ENCODE results near the gene HOXA1.

Gene HOXA1

GRCh38 chr7:27104341-27105058 is 8.7 kb upstream of the HOXA1 start:
- no peak for DNase-seq

GRCh38 chr7:27103489-27104226 is 7.9 kb upstream of the HOXA1 start:
- no peak for DNase-seq

GRCh38 chr7:27102581-27103442 is 7.0 kb upstream of the HOXA1 start, which contains the start of gene HOXA2:
TSS of gene HOXA2 (minus strand) at chr7:27102683. CDS start at chr7:27102500, 183 bp downstream.
- DNase-seq, result no peak

- no peak for DNase-seq
These were observed 6.3 kb upstream of the HOXA1 start for GRCh38 chr7:27101957-27102580.

GRCh38 chr7:27101171-27101956 is 5.6 kb upstream of the HOXA1 start:
- DNase-seq, result no peak

- DNase-seq, result no peak
These were observed 4.9 kb upstream of the HOXA1 start for GRCh38 chr7:27100694-27101170.

- DNase-seq, result no peak
These were observed 3.9 kb upstream of the HOXA1 start for GRCh38 chr7:27099453-27100370.

- DNase-seq, result no peak
These were observed 3.0 kb upstream of the HOXA1 start for GRCh38 chr7:27098578-27099451.

- no peak for DNase-seq
These were observed 2.1 kb upstream of the HOXA1 start for GRCh38 chr7:27097686-27098577.

GRCh38 chr7:27096768-27097514 is 1.1 kb upstream of the HOXA1 start:
- DNase-seq, result no peak

- no peak for DNase-seq
These were observed 527 bp downstream of the HOXA1 start for GRCh38 chr7:27095050-27095896.

GRCh38 chr7:27094304-27095049 is 1.3 kb downstream of the HOXA1 start:
- no peak for DNase-seq

- no peak for DNase-seq
These were observed 2.5 kb downstream of the HOXA1 start for GRCh38 chr7:27093184-27093895.

GRCh38 chr7:27092819-27093110 is 3.0 kb downstream of the HOXA1 start:
- DNase-seq, result no peak

- no peak for DNase-seq
These were observed 3.6 kb downstream of the HOXA1 start for GRCh38 chr7:27091941-27092818.

Data from NCI-H524 treated with DMSO at 0.1 percent for 48 hours (cell line).